Occipital lobe (tissue), 2 donors: ENCODE data around the gene NUBPL. TPM values are rescaled to one million over a fixed set of nuclear protein-coding genes. Genes with fewer than 3 reads are reported as not detected.
"Not testable (repeated sequence)": the region's sequence is repeated elsewhere in the genome, so short reads cannot be mapped to it uniquely, and the experiment has no call there.

Experiments
- DNase-seq: peaks from one replicate; lab custom pipeline; 2025; lab: John Stamatoyannopoulos, UW
- total RNA-seq: library from RNA; depleted of rRNA; stranded (reverse); fragments of >200 nt; gene quantifications from one replicate; pipeline ENCODE4 v1.2.3, GENCODE V29; 2014

Gene NUBPL
- total RNA-seq, 1 donor from 2014 or later = 17.0 TPM

GRCh38 chr14:31672709-31673108 lies 111.5 kb downstream of the NUBPL start:
- DNase-seq = no peak

GRCh38 chr14:31677052-31677451 lies 115.8 kb downstream of the NUBPL start:
- DNase-seq = no peak

- no peak for DNase-seq
Measured at GRCh38 chr14:31677630-31678029, 116.4 kb downstream of the NUBPL start.

- DNase-seq = no peak
Measured at GRCh38 chr14:31678421-31679249, 117.4 kb downstream of the NUBPL start.

- DNase-seq = no peak
Measured at GRCh38 chr14:31682768-31683167, 121.6 kb downstream of the NUBPL start.

- no peak for DNase-seq
Measured at GRCh38 chr14:31687726-31688125, 126.5 kb downstream of the NUBPL start.

GRCh38 chr14:31690056-31690455 lies 128.9 kb downstream of the NUBPL start:
- DNase-seq = no peak

- no peak for DNase-seq
Measured at GRCh38 chr14:31692376-31692781, 131.2 kb downstream of the NUBPL start.

- no peak for DNase-seq
Measured at GRCh38 chr14:31696378-31696777, 135.2 kb downstream of the NUBPL start.

- DNase-seq = no peak
Measured at GRCh38 chr14:31699809-31700208, 138.6 kb downstream of the NUBPL start.

- DNase-seq = no peak
Measured at GRCh38 chr14:31700282-31701074, 139.3 kb downstream of the NUBPL start.

GRCh38 chr14:31702130-31702529 lies 140.9 kb downstream of the NUBPL start:
- DNase-seq = no peak

- no peak for DNase-seq
Measured at GRCh38 chr14:31703056-31703455, 141.9 kb downstream of the NUBPL start.

GRCh38 chr14:31705731-31706130 lies 144.5 kb downstream of the NUBPL start:
- DNase-seq = no peak

GRCh38 chr14:31708661-31709060 lies 147.5 kb downstream of the NUBPL start:
- not testable (repeated sequence) for DNase-seq

GRCh38 chr14:31712244-31713127 lies 151.3 kb downstream of the NUBPL start:
- no peak for DNase-seq

GRCh38 chr14:31716208-31716607 lies 155.0 kb downstream of the NUBPL start:
- no peak for DNase-seq

- no peak for DNase-seq
Measured at GRCh38 chr14:31717294-31718085, 156.3 kb downstream of the NUBPL start.

GRCh38 chr14:31718585-31718984 lies 157.4 kb downstream of the NUBPL start:
- no peak for DNase-seq

GRCh38 chr14:31718985-31719384 lies 157.8 kb downstream of the NUBPL start:
- no peak for DNase-seq

- no peak for DNase-seq
Measured at GRCh38 chr14:31726337-31726736, 165.1 kb downstream of the NUBPL start.
